MM.1S (cell line): ENCODE data around the gene CCND2.

Experiments
- CTCF ChIP-seq: fragments of 300-600 bp; sonication (generic); IDR thresholded peaks from 2 replicates; pipeline ENCODE4 v1.5.1; 2016; ENCODE audit warnings: antibody characterized with exemption, low read length, mixed read lengths
- EZH2phosphoT487 ChIP-seq: fragments of 300-600 bp; sonication (generic); IDR thresholded peaks from 2 replicates; pipeline ENCODE4 v1.6.1; 2018; ENCODE audit warnings: antibody characterized with exemption, low read length

GRCh38 chr12:4280351-4281163, 7.0 kb downstream of the CCND2 start:
- TF ChIP-seq CTCF (no peak), EZH2phosphoT487 (no peak)
